ENCODE data around the gene BRMS1. TPM values are rescaled to one million over a fixed set of nuclear protein-coding genes. Genes with fewer than 3 reads are reported as not detected.
"Not testable (repeated sequence)": the region's sequence is repeated elsewhere in the genome, so short reads cannot be mapped to it uniquely, and the experiment has no call there.

The BRMS1 gene
- polyA plus RNA-seq, 4 donors: 15.3 to 36.1 (median 29.9) TPM

DNA sequence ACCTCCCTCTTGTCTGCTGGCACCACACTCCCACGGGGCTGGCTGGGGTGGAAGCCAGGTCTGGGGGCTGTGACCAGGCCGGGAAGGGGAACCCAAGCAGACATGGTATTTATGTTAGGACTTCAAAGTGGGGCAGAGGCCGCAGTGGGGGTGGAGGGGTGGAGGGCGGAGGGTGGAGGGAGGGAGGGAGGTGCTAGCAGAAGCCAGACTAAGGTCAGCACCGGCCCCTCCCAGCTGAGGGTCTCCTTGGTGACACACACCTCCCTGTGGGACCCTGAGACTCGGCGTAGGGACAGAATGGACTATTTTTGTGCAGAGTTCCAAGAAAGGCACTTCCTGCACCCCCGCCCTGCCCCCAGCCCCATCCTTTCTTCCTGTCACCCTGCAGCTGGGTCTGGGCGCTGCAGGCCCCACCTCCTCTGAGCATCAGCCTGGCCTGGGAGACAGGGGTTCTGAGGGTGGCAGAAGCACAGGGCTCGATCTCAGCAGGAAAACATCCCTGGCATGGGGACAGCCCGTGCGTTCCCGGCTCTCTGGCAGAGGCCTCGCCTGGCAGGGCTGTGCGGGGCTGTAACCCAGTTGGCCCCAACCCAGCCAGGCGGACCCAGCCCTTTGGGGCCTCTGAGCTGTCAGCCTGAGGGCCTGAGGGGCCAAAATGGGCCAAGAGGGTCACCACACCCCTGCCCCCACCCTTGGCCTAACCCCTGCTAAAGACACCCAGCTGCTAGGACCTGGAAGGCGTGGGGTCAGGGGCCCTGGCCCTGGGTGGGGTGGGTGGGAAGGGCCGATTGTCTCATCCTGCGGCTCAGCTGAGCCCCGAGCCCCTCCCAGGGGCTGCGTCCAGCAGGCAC, 18.4 kb downstream of the BRMS1 start:
- no peak for DNase-seq (ENCODE audit: low read depth in 4 of 4, low spot score in 3 of 4)

DNA sequence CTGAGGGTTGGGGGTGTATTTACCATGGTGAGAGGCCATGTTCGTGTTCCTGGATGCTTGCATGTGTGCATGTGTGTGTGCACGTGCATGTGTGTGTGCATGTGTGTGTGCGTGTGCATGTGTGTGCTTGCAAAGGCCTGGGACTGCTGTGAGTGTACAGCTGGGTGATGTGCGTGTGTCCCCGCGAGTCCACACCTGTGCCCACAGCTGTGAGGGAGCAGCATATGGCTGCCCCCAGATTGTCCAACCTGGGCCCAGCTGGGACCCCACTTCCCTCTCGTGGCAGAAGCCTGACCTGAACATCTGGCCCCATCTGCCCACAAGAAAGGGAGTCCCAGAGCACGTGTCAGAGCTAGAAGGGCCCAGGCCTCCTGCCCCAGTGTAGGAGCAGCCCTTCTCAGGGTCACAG, 19.6 kb downstream of the BRMS1 start:
- DNase-seq (ENCODE audit: low read depth in 4 of 4, low spot score in 3 of 4): no peak

DNA sequence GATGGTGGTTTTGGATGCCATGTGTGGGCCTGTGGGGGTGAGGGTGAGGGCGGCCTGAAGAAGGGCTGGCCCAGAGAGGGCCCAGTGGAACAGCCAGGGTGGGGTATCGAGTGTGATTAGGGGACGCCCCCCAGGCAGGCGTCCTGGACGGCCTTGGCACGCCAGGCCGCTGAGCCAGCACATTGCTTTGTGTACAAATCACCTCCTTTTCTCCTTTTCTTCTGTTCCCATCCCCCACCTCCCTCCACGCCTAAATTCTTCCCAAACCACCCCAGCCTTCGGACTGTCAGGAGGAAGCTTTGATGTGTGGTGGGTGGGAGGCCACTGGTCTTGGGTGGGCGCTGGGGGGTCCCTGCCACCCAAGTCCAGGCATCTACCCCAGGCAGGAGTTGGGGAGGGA, 20.2 kb downstream of the BRMS1 start:
- no peak for DNase-seq (ENCODE audit: low read depth in 4 of 4, low spot score in 3 of 4)

DNA sequence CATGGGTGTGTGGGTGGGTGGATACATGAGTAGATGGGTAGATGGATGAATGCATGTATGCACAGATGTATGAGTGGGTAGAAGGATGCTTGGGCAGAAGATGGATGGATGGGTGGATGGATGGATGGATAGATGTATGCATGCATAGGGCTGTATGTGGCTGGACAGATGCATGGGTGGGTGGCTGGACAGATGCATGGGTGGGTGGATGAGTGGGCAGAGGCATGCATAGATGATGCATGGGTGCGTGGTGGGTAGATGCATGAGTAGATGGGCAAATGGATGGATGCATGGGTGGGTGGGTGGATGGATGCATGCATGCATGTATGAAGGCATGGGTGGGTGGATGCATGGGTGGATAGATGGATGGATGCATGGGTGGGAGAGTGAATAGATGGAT, 21.2 kb downstream of the BRMS1 start:
- no peak for DNase-seq (ENCODE audit: low read depth in 4 of 4, low spot score in 3 of 4)

DNA sequence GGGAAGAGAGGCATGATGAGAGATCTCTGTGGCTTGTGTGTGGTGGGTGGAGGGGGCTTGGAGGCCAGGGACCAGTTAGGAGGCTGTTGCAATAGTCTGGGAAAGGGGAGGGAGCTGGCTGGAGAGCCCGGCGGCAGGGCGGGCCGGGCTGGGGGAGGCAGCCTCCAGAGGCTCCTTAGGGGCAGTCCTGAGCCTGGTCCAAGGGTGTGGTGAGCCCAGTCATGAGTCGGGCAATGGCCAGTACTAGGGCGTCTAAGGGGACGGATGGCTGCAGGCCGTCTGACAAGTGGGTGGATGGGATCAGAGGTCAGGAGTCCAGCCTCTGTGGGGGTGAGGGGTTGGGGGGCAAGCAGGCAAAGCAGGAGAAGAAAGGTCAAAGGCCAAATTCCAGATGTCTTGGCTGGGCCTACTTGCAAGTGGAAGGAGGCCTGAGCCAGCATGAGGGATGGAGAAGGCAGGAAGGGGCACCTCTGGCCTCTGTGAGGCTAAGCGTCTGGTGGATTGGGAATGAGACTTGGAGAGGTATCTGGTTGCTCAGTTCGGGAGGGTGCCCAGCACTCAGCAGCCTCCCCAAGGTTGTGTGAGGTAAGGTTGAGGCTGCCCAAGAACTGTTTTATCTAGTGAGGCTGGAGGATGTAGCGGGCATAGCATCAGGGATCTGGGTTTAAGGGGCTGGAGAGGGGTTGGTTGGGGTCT, 22.0 kb downstream of the BRMS1 start:
- DNase-seq (ENCODE audit: low read depth in 4 of 4, low spot score in 3 of 4): no peak

DNA sequence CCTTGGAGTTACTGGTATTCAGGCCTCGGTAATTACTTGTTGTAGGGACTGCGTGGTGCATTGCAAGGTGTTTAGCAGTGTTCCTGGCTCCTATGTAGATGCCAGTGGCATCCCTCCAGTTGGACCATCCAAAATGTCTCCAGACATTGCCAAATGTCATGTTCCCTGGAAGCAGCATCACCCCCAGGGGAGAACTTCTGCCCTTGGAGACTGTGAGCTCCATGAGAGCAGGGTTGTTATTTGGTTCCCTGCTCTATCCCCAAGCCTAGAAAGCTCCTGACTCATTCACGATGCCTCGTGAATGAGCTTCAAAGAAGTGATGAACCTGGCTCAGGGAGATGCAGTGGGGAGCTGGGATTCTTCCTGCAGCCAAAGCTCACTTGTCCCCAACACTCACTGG, 23.3 kb downstream of the BRMS1 start:
- no peak for DNase-seq (ENCODE audit: low read depth in 4 of 4, low spot score in 3 of 4)

DNA sequence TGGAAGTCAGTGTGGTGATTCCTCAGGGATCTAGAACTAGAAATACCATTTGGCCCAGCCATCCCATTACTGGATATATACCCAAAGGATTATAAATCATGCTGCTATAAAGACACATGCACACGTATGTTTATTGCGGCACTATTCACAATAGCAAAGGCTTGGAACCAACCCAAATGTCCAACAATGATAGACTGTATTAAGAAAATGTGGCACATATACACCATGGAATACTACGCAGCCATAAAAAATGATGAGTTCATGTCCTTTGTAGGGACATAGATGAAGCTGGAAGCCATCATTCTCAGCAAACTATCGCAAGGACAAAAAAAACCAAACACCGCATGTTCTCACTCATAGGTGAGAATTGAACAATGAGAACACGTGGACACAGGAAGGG, 24.2 kb downstream of the BRMS1 start:
- DNase-seq (ENCODE audit: low read depth in 4 of 4, low spot score in 3 of 4): not testable (repeated sequence)

DNA sequence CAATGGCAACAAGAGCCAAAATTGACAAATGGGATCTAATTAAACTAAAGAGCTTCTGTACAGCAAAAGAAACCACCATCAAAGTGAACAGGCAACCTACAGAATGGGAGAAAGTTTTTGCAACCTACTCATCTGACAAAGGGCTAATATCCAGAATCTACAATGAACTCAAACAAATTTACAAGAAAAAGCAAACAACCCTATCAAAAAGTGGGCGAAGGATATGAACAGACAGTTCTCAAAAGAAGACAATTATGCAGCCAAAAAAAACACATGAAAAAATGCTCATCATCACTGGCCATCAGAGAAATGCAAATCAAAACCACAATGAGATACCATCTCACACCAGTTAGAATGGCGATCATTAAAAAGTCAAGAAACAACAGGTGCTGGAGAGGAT, 24.6 kb downstream of the BRMS1 start:
- DNase-seq (ENCODE audit: low read depth in 4 of 4, low spot score in 3 of 4): not testable (repeated sequence)

DNA sequence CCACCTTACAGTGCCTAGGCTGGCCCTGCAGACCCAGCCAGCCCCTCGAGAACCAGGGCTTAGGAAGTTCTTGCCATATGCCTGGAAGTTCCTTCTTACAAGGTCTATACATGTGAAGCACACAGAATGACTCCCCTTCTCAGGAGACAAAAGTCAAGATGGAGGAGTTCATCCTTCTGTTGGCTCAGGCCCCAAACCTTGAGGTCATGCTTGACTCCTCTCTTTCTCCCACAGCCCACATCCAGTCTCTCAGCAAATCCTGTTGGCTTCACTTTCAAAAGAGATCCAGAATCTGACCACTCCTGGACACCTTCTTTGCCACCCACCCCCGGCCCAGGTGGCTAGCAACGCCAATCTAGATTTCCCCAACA, 26.3 kb downstream of the BRMS1 start:
- no peak for DNase-seq (ENCODE audit: low read depth in 4 of 4, low spot score in 3 of 4)

DNA sequence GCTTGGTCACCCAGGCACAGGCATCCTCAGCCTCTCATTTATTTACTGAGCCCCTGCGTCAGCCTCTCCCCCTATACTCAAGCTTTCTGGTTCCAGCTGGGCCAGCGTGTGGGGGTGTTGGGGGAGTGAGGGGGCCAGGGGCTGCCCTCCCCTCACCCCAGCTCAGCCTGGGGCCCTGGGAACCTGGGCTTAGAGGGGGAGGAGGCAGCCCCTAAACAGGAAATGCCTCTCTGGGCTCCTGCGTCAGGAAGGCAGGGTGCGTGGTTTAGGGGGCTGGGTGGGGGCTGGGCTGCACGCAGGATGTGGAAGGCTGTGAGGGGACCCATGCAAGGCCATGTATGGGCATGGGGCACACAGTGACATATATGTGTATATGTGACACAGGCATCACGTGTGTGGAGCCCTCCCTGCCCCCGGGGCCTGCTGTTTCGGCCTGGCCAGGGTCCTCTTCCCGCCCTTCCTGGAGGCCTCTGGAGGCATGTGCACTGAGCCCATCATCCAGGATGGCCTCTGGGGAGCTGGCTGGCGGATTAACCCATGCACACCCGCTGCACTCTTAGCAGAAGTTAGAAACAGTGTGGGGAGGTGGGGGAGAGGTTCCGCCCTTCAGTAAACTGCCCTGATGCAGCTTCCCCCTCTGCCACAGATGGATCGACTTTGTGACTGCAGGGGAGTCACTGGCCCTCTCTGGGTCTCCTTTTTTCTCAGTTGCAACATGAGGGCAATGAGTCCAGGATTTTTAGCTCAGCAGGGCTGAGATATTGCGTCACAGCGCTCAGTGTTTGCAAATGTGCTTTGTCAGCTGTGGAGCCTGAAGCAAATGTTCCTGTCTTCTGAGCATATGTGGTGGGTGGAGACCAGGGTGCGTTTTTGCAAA, 26.9 kb downstream of the BRMS1 start:
- DNase-seq (ENCODE audit: low read depth in 4 of 4, low spot score in 3 of 4): no peak

DNA sequence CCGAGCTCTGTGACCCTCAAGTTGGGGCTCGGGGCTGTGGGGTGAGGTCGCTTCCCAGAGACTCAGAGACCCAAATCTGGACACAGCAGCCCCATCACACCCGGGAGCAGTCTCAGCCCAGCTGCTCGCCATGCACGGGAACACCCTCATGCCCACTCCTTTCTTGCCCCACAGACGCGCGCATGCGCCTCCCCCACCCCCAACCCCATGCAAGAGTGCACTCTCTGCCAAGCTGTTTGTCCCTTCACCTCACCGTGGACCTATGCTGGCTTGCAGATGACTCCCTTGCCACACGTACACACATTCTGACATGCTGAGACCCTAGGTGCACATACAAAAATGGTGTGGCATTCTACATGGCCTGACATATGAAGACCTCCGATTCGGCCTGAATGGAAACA, 27.6 kb downstream of the BRMS1 start:
- peak in 1 of 4 donors; percentile 60 for DNase-seq (ENCODE audit: low read depth in 4 of 4, low spot score in 3 of 4)

DNA sequence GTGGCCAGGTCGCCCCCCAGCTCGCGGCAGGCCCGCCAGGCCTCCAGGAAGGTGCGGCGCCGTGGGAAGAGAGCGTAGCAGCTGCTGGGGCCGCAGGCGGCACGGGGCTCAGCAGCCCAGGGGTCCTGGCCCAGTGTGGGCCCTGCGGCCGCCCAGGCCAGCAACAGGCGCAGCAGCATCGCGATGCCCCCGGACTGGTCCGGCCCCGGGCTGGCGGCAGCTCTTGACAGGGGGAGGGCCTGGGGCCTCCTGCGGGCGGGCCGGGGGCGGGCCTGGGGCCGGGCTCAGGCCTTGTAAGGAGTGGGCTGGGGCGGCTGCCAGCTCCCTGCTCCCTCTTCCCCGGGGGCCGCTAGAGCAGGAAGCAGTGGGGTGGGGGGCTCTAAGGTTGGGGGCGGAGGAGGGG, 28.1 kb downstream of the BRMS1 start, which contains the start of gene CD248:
Gene CD248, minus strand, starts transcription at position 196 of the 403 bp plus-strand sequence. Its CDS starts 17 bp downstream, at position 179.
- DNase-seq (ENCODE audit: low read depth in 4 of 4, low spot score in 3 of 4): peak in 2 of 4 donors; percentile 51 to 66

DNA sequence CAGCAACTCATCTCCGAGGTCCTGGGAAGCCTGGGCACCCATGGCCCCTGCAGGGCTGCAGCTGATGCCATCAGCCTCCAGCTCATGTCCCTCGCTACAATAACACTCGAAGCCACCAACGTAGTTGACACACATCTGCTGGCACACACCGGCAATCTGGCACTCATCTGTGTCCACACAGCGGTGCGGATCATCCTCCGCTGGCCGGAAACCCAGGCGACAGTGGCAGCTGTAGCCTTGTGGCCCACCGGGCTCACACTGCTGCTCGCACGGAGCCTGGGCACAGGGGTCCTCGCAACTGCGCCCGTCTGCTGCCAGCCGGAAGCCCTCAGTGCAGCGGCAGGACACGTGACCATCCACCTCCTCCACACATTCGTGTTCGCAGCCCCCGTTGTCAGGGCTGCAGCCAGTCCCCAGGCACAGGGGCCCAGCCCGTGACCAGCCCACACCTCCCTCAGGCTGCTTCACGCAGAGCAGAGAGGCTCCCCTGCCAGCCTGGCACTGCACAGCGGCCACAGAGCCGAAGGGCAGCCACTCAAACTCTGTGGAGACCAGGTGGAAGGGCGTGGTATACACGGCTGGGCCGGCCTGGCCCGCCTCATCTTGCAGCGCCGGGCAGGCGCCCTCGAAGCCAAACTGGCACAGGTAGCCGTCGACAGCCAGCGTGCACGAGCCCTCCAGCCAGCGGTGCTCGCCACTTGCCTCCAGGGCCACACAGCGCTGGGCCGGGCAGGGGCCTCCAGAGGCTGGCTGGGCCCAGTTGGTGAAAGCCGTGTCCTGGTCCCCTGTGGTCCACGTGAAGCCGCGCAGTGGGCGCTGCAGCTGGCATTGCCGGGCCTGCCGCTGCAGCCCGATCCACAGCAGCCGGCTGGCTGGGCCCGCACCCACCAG, 28.7 kb downstream of the BRMS1 start:
- no peak for DNase-seq (ENCODE audit: low read depth in 4 of 4, low spot score in 3 of 4)

DNA sequence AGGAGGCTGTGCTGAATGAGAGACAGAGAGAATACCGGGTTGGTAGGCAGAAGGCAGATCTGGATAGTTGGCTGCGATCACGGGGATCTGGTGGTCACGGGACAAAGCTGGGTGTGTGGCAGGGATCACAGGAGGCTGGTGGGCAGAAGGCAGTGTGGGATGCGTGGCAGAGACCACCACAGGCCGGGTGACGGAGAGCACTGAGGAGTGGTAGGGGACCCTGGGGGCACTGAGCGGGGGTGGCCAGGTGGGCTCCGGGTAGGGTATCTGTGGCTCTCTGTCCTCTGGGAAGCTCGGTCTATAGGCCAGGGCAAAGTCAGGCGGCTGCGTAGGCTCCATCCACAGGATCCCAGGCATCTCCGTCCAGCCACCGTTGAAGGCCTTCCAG, 29.4 kb downstream of the BRMS1 start:
- DNase-seq (ENCODE audit: low read depth in 4 of 4, low spot score in 3 of 4): no peak

DNA sequence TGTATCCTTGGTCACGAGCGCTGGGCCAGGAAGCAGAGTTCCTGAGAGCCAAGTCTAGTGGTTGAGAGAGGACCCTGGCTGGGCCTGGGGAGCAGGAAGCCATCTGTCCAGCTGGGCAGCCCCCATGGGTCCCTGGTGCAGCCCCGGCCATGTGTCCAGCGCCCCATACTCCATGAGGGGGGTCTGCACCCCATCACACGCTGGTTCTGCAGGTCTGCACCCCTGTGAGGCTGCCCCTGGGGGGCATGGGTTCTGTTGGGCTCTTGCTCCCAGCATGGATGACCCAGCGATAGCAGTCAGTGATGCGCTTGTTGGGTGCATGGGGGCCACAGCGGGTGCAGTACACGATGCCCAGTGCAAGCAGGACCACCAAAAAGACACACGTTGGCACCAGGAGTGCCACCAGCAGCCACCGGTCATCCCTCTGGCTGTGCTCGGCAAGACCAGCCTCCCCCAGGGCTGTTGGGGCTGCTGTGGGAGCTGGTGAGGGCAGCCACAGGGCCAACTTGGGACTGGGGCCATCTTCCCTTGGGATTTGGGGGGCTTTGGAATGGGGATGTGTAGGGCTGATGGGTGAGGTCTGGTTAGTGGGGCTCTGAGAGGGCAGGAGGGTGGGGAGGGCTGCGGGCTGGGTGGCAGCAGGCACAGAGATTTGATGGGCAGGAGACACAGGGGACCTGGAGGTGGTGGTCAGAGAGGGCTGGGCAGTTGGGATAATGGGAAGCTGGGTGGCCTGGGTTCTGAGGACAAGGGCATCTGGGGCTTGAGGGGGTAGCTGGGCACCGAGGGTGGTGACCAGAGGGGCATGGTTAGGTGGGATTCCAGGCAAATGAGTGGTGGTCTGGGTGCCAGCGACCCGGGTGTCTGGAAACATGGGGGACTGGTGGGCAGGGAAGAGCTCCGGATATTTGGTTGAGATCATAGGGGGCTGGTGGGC, 30.1 kb downstream of the BRMS1 start:
- DNase-seq (ENCODE audit: low read depth in 4 of 4, low spot score in 3 of 4): no peak

DNA sequence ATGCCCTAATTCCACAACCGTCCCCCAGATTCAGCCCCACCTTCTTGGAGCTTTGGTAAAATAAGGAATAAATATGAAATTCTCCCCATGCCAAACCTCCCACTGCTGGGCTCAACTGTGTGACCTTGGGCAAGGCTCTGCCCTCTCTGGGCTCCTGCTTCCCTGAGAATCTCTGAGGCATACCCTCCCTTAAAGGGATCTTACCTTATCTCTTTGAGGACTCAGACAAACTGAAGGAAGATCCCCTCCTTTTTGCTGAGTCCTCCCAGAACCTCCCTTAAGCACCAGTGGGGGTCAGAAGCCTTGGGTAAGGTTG, 30.8 kb downstream of the BRMS1 start:
- no peak for DNase-seq (ENCODE audit: low read depth in 4 of 4, low spot score in 3 of 4)

DNA sequence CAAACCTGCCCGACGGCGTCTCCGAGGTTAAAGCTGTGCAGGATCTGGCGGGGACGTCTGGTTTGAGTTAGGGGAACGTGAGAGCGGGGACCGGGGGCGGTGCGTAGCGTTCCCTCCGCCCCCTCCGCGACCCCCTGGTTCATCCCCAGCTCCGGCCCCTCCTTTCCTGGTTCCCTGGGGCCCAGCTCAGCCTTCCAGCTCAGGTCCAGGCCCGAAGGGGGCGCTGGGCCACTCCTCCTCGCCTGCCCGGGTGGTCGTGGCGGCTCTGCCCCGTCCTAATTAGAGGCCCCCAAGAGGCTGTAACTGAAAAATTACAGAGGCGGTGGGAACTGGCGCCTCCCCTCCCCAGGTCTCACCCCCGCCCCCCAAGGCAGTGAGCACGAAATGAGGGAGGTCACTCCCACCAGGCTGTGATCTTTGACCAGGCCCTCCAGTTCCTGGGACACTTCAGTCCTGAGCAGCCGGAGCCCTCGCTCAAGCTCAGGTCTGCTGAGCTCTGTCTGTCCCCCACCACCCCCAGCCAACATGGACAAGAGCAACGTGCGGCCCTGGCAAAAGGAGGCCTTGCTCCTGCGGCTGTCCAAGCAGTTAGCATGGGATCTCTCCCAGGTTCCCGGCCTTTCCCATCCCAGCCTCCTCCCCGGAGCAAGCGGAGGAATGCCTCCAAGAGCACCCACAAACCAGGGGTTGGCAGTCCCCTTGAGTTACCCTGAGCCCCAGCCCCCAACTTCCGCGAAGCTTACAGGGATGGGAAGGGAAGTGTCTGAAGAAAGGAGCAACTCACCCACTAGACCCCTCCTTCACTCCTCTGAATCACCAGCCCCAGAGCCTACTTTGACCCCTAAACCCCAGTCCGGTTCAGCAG, 31.4 kb downstream of the BRMS1 start:
- peak in 3 of 4 donors; percentile 60 to 73 (median 67) for DNase-seq (ENCODE audit: low read depth in 4 of 4, low spot score in 3 of 4)
